GM12878 (cell line): Measurements from ENCODE around the gene PPP1R15A. TPM values are rescaled to one million over a fixed set of nuclear protein-coding genes. Genes with fewer than 3 reads are reported as not detected.

Experiments
- ATAC-seq: fragments of 200-7000 bp; cut with Tn5 transposase; 3 replicates; pipeline ENCODE4 v1.9.1; 2020; ENCODE audit warnings: mild to moderate bottlenecking, moderate library complexity
- BruUV-seq: library from RNA; stranded (reverse); fragments of 400-500 nt; replicated peaks from 2 replicates; lab custom pipeline; 2021; lab: Mats Ljungman, UMichigan
- CTCF ChIA-PET: fragments of 300-600 bp; sonication (Branson Sonifier 250); formaldehyde crosslinking; extraction: SDS; loops from one replicate; lab custom pipeline; 2021; ENCODE audit warnings: inconsistent platforms; lab: Yijun Ruan, JAX
- POLR2A ChIA-PET: fragments of 350-600 bp; formaldehyde crosslinking; extraction: SDS; loops from one replicate; lab custom pipeline; 2021; ENCODE audit warnings: inconsistent platforms; lab: Charles Lee
- RAD21 ChIA-PET: fragments of 300-600 bp; sonication (Branson Sonifier 250); formaldehyde crosslinking; loops from one replicate; lab custom pipeline; 2023; ENCODE audit warnings: antibody characterized with exemption; ENCODE audit not compliant: unreplicated experiment; lab: Charles Lee
- SMC1A ChIA-PET: fragments of 300-600 bp; sonication (Branson Sonifier 250); formaldehyde crosslinking; loops from one replicate; lab custom pipeline; 2023; ENCODE audit not compliant: unreplicated experiment, uncharacterized antibody; lab: Charles Lee
- DNase-seq: peaks from one replicate; pipeline ENCODE4 v3.0.0-alpha.2; 2011; ENCODE audit warnings: low read depth, low spot score
- FAIRE-seq: peaks from 3 replicates; lab custom pipeline; 2011; peaks lifted over from hg19 to GRCh38; lab: Jason Lieb, UNC
- H2AFZ ChIP-seq: 2 replicates; pipeline ENCODE4 v1.6.0; 2011; ENCODE audit warnings: low read depth, low read length, control low read depth; ENCODE audit not compliant: control insufficient read depth
- H3K27ac ChIP-seq: 2 replicates; pipeline ENCODE4 v1.5.1; 2011; ENCODE audit warnings: control low read depth; ENCODE audit not compliant: control insufficient read depth, insufficient read depth
- H3K27me3 ChIP-seq, 2 experiments: replicated peaks in 1 of 2; 2 replicates each; pipeline versions ENCODE4 v1.6.0 to v1.6.1; 2011; ENCODE audit warnings: low read length in 1 of 2; ENCODE audit not compliant: control insufficient read depth in 2 of 2, insufficient read depth in 2 of 2
- H3K36me3 ChIP-seq, 2 experiments: 2 replicates each; pipeline ENCODE4 v1.5.1; 2011; ENCODE audit warnings: low read length in 1 of 2; ENCODE audit not compliant: control insufficient read depth in 2 of 2, insufficient read depth in 2 of 2
- H3K4me1 ChIP-seq: 2 replicates; pipeline ENCODE4 v1.6.1; 2011; ENCODE audit warnings: mild to moderate bottlenecking, low read length, moderate library complexity, mixed read lengths; ENCODE audit not compliant: control insufficient read depth, insufficient read depth
- H3K4me2 ChIP-seq: 2 replicates; pipeline ENCODE4 v1.6.0; 2011; ENCODE audit warnings: control low read depth; ENCODE audit not compliant: control insufficient read depth, insufficient read depth
- H3K4me3 ChIP-seq: fragments of 200-600 bp; sonication (generic); 2 replicates; pipeline ENCODE4 v1.5.1; 2016
- H3K79me2 ChIP-seq: 2 replicates; pipeline ENCODE4 v1.6.0; 2011; ENCODE audit warnings: low read length; ENCODE audit not compliant: control insufficient read depth, insufficient read depth
- H3K9ac ChIP-seq: 2 replicates; pipeline ENCODE4 v1.8.0; 2011; ENCODE audit warnings: low read length, control low read depth, mixed read lengths; ENCODE audit not compliant: control insufficient read depth, insufficient read depth
- H3K9me3 ChIP-seq: replicated peaks from 3 replicates; pipeline ENCODE4 v1.5.1; 2011; ENCODE audit warnings: mild to moderate bottlenecking, low read length; ENCODE audit not compliant: control insufficient read depth, insufficient read depth
- H4K20me1 ChIP-seq: 2 replicates; pipeline ENCODE4 v1.6.0; 2011; ENCODE audit not compliant: control insufficient read depth, insufficient read depth
- POLR2A ChIP-seq: IDR thresholded peaks from 2 replicates; pipeline ENCODE4 v1.6.1; 2011; ENCODE audit warnings: low read depth, mild to moderate bottlenecking, low read length
- WGBS: methylation state at CpG from one replicate; pipeline ENCODE4 v1.1.6; 2016; ENCODE audit warnings: low lambda C conversion rate; ENCODE audit not compliant: insufficient replicate concordance, insufficient coverage; ENCODE audit errors: missing lambda C conversion rate; 5-methylcytosine and 5-hydroxymethylcytosine counted together
- in situ Hi-C: fragments of 300-500 bp; cut with MboI; formaldehyde crosslinking; loops from 9 replicates; pipeline ENCODE4 v1.14.3; 2018; ENCODE audit warnings: mixed read lengths
- intact Hi-C: fragments of 100-400 bp; cut with micrococcal nuclease; formaldehyde crosslinking; loops from one replicate; pipeline ENCODE4 v1.14.2; 2022; ENCODE audit not compliant: unreplicated experiment
- polyA plus RNA-seq, 11 experiments: library from polyadenylated mRNA; depleted of rRNA in 4 of 11; unstranded in 6 of 11; stranded (reverse) in 5 of 11; fragments of >200 nt; fragmentation: Nextera tagmentation in 4 of 11; fragmentation: Illumina TruSeq in 1 of 11; extraction: Ambion mirVana in 4 of 11; extraction: Trizol in 1 of 11; gene quantifications; 1 replicate in 1 of 11; 2 replicates in 10 of 11; pipeline versions ENCODE4 v1.2.1 to v1.2.3, GENCODE V29; 2011 to 2016; ENCODE audit warnings: inconsistent platforms in 2 of 11, missing spikeins in 2 of 11, low read depth in 1 of 11
- total RNA-seq, 4 experiments: library from RNA; depleted of rRNA in 3 of 4; stranded (reverse); fragments of >200 nt in 3 of 4; fragmentation: Illumina TruSeq in 1 of 4; extraction: Trizol in 1 of 4; gene quantifications; 2 replicates each; pipeline versions ENCODE4 v1.2.1 to v1.2.3, GENCODE V29; 2013 to 2021
- TF ChIP-seq, protein P1 (sequence below): fragments of 450-650 bp; IDR thresholded peaks from 2 replicates; pipeline ENCODE4 v1.6.1; 2016; ENCODE audit warnings: mild to moderate bottlenecking

Gene PPP1R15A
- total and polyA plus RNA-seq, 10 of the 15 experiments (the other 5 are each of a cell fraction or from before 2014, with no cell fraction given): 0.68 to 50.8 (median 27.7) TPM

DNA sequence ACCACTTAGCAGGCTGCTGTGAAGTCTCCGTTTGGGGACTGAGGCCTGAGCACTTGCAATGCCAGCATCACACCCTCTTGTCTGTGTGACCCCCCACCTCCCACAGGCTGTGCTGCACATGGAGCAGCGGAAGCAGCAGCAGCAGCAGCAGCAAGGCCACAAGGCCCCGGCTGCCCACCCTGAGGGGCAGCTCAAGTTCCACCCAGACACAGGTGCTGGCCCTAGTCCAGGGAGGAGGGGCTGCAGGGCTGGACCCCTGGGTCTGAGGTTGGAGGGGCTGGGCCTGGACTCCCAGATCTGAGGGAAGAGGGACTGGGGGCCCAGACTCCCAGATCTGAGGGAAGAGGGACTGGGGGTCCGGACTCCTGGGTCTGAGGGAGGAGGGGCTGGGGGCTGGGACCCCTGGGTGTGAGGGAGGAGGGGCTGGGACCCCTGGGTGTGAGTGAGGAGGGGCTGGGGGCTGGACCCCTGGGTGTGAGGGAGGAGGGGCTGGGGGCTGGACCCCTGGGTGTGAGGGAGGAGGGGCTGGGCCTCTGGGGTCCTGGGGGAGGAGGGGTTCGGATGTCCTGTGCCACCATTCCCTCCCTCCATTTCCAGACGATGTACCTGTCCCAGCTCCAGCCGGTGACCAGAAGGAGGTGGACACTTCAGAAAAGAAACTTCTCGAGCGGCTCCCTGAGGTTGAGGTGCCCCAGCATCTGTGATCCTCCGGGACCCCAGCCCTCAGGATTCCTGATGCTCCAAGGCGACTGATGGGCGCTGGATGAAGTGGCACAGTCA lies 49.7 kb downstream of the PPP1R15A start:
- Histone ChIP-seq H3K27me3 (no peaks in the 10 kb centered on the region), H3K9ac (no peak overlapping the region), H3K27ac (no peak overlapping the region), H3K4me2 (no peak overlapping the region), H3K79me2 (no peaks in the 10 kb centered on the region), H3K4me1 (peaks cover 8% of the 10 kb centered on the region), H3K9me3 (no peaks in the 10 kb centered on the region), H3K4me3 (no peak overlapping the region), H3K36me3 (peaks cover 0 to 1% of the 10 kb centered on the region in 2 experiments; a peak in 3 of 4 replicates), H2AFZ (no peak overlapping the region), H4K20me1 (no peaks in the 10 kb centered on the region)
- ChIA-PET SMC1A (no interaction called here), CTCF (no interaction called here), POLR2A (no interaction called here), RAD21 (no interaction called here)
- ATAC-seq (no peak), FAIRE-seq (no peak), DNase-seq (no peak)
- in situ Hi-C loops (no loop called here), intact Hi-C loops (no loop called here)
- 93% methylated on average over 11 of the region's 12 CpGs for WGBS
- no TSS peak for BruUV-seq
- peak; percentile 43; the same call in 1 of the 2 replicates for TF ChIP-seq POLR2A
- TF ChIP-seq, protein P1, sequence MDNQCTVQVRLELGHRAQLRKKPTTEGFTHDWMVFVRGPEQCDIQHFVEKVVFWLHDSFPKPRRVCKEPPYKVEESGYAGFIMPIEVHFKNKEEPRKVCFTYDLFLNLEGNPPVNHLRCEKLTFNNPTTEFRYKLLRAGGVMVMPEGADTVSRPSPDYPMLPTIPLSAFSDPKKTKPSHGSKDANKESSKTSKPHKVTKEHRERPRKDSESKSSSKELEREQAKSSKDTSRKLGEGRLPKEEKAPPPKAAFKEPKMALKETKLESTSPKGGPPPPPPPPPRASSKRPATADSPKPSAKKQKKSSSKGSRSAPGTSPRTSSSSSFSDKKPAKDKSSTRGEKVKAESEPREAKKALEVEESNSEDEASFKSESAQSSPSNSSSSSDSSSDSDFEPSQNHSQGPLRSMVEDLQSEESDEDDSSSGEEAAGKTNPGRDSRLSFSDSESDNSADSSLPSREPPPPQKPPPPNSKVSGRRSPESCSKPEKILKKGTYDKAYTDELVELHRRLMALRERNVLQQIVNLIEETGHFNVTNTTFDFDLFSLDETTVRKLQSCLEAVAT: no peak
